ENCODE measurements around the gene ARHGEF25. TPM values are rescaled to one million over a fixed set of nuclear protein-coding genes. Genes with fewer than 3 reads are reported as not detected.
A peak's percentile ranks its signal among the peaks of the same experiment; 100 is the strongest.

Gene ARHGEF25
- total and polyA plus RNA-seq, 2 of the 13 experiments (the other 11 are each of a cell fraction or from before 2014, with no cell fraction given), result 11.5 to 12.5 TPM

DNA sequence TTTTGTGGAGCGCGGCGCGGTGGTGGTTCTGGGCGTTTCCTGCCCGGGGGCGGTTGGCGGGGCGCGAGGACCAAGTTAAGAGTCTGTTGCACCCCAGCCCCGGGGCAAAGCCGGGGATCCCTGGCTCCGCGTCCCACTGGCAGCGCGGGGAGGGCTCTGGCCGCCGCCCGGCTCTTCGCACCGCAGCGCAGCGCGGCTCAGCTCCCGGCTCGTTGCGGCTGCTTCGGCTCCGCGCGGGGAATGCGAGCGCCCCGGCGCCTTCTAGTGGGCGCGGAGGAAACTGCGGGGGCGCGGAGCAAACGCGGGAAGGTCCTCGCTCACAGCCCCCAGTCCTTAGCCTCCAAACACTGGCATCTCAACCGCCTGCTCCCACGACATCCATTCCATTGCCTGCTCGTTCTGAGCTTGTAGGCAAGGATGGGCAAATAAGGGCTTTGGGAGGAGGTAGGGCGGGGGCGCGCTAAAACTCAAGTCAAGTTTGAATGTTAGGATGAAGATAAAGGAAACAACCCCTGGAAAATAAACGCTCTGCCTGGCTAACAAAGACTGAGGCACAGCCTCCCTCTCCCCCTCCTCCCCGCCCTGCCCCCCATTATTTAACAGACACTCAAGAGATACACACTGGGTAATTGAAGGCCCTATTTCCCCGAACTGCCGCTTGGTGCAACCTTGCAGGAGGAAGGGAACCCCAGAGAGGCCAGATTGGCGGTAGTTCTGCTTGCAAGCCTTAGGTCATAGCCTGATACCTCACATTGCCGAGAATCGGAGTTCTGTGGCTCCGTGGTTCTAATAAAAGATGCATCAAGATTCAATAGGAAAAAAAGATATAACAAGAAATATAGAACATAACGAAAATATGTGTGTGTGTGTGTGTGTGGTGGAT is 22.0 kb downstream of the ARHGEF25 start, which contains the start of gene B4GALNT1 (continued):
- TF ChIP-seq, protein P1, sequence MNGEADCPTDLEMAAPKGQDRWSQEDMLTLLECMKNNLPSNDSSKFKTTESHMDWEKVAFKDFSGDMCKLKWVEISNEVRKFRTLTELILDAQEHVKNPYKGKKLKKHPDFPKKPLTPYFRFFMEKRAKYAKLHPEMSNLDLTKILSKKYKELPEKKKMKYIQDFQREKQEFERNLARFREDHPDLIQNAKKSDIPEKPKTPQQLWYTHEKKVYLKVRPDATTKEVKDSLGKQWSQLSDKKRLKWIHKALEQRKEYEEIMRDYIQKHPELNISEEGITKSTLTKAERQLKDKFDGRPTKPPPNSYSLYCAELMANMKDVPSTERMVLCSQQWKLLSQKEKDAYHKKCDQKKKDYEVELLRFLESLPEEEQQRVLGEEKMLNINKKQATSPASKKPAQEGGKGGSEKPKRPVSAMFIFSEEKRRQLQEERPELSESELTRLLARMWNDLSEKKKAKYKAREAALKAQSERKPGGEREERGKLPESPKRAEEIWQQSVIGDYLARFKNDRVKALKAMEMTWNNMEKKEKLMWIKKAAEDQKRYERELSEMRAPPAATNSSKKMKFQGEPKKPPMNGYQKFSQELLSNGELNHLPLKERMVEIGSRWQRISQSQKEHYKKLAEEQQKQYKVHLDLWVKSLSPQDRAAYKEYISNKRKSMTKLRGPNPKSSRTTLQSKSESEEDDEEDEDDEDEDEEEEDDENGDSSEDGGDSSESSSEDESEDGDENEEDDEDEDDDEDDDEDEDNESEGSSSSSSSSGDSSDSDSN (CRISPR knock-in tag; IDR thresholded peaks at IDR 0.05), result peak; percentile 82; the same call in 1 of the 2 replicates
- no peak for TF ChIP-seq SRSF9 (IDR thresholded peaks at IDR 0.05; ENCODE audit: borderline replicate concordance, insufficient read depth, low read depth, low read length, poor library complexity, severe bottlenecking)
- peak; percentile 53; the same call in 1 of the 2 replicates for TF ChIP-seq GABPB1 (CRISPR knock-in tag; IDR thresholded peaks at IDR 0.05)
- TF ChIP-seq, protein P2, sequence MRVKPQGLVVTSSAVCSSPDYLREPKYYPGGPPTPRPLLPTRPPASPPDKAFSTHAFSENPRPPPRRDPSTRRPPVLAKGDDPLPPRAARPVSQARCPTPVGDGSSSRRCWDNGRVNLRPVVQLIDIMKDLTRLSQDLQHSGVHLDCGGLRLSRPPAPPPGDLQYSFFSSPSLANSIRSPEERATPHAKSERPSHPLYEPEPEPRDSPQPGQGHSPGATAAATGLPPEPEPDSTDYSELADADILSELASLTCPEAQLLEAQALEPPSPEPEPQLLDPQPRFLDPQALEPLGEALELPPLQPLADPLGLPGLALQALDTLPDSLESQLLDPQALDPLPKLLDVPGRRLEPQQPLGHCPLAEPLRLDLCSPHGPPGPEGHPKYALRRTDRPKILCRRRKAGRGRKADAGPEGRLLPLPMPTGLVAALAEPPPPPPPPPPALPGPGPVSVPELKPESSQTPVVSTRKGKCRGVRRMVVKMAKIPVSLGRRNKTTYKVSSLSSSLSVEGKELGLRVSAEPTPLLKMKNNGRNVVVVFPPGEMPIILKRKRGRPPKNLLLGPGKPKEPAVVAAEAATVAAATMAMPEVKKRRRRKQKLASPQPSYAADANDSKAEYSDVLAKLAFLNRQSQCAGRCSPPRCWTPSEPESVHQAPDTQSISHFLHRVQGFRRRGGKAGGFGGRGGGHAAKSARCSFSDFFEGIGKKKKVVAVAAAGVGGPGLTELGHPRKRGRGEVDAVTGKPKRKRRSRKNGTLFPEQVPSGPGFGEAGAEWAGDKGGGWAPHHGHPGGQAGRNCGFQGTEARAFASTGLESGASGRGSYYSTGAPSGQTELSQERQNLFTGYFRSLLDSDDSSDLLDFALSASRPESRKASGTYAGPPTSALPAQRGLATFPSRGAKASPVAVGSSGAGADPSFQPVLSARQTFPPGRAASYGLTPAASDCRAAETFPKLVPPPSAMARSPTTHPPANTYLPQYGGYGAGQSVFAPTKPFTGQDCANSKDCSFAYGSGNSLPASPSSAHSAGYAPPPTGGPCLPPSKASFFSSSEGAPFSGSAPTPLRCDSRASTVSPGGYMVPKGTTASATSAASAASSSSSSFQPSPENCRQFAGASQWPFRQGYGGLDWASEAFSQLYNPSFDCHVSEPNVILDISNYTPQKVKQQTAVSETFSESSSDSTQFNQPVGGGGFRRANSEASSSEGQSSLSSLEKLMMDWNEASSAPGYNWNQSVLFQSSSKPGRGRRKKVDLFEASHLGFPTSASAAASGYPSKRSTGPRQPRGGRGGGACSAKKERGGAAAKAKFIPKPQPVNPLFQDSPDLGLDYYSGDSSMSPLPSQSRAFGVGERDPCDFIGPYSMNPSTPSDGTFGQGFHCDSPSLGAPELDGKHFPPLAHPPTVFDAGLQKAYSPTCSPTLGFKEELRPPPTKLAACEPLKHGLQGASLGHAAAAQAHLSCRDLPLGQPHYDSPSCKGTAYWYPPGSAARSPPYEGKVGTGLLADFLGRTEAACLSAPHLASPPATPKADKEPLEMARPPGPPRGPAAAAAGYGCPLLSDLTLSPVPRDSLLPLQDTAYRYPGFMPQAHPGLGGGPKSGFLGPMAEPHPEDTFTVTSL (CRISPR knock-in tag; IDR thresholded peaks at IDR 0.05; ENCODE audit: borderline replicate concordance), result no peak
- TF ChIP-seq TARDBP (CRISPR knock-in tag; IDR thresholded peaks at IDR 0.05), result no peak
- no peak for TF ChIP-seq NR2F6 (IDR thresholded peaks at IDR 0.05)
- TF ChIP-seq NR2F6 (CRISPR knock-in tag; IDR thresholded peaks at IDR 0.05), result no peak
- no peak for TF ChIP-seq ZNF619 (CRISPR knock-in tag; IDR thresholded peaks at IDR 0.05)
- TF ChIP-seq NAIF1 (CRISPR knock-in tag; IDR thresholded peaks at IDR 0.05; ENCODE audit: borderline replicate concordance), result no peak
- no peak for TF ChIP-seq ZNF629 (CRISPR knock-in tag; conservative IDR thresholded peaks at IDR 0.05)
- no peak for TF ChIP-seq ZBTB8A (CRISPR knock-in tag; IDR thresholded peaks at IDR 0.05; ENCODE audit: borderline replicate concordance, low read depth)
- no peak; the same call in 1 of the 2 replicates for TF ChIP-seq ZMYM3 (CRISPR knock-in tag; IDR thresholded peaks at IDR 0.05)
- no peak for TF ChIP-seq ZNF496 (CRISPR knock-in tag; IDR thresholded peaks at IDR 0.05; ENCODE audit: insufficient replicate concordance)
- TF ChIP-seq, protein P3, sequence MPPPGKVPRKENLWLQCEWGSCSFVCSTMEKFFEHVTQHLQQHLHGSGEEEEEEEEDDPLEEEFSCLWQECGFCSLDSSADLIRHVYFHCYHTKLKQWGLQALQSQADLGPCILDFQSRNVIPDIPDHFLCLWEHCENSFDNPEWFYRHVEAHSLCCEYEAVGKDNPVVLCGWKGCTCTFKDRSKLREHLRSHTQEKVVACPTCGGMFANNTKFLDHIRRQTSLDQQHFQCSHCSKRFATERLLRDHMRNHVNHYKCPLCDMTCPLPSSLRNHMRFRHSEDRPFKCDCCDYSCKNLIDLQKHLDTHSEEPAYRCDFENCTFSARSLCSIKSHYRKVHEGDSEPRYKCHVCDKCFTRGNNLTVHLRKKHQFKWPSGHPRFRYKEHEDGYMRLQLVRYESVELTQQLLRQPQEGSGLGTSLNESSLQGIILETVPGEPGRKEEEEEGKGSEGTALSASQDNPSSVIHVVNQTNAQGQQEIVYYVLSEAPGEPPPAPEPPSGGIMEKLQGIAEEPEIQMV (CRISPR knock-in tag; IDR thresholded peaks at IDR 0.05; ENCODE audit: low read depth), result peak; percentile 52; the same call in 1 of the 2 replicates
- TF ChIP-seq RFXAP (CRISPR knock-in tag; IDR thresholded peaks at IDR 0.05; ENCODE audit: borderline replicate concordance), result 0 out of 2 replicates have a peak, but pooled peaks have one; percentile 21
- no peak for TF ChIP-seq ZNF180 (CRISPR knock-in tag; IDR thresholded peaks at IDR 0.05; ENCODE audit: borderline replicate concordance, low read depth)
- peak; percentile 64; the same call in 1 of the 2 replicates for TF ChIP-seq HOXA3 (CRISPR knock-in tag; IDR thresholded peaks at IDR 0.05)
- no peak; the same call in 1 of the 2 replicates for TF ChIP-seq EEA1 (CRISPR knock-in tag; IDR thresholded peaks at IDR 0.05; ENCODE audit: borderline replicate concordance)
- peak; percentile 48; the same call in 1 of the 2 replicates for TF ChIP-seq ZFP90 (CRISPR knock-in tag; IDR thresholded peaks at IDR 0.05; ENCODE audit: borderline replicate concordance)
